Panc1 (cell line): Measurements from ENCODE around the gene IQCN.

Source experiments
- TF ChIP-seq, protein P1 (sequence below), 2 experiments: IDR thresholded peaks; 2 replicates each; pipeline ENCODE4 v1.6.1; 2011 to 2012; ENCODE audit warnings: low read depth in 2 of 2, control low read depth in 1 of 2, low read length in 1 of 2, mild to moderate bottlenecking in 1 of 2, moderate library complexity in 1 of 2; ENCODE audit not compliant: insufficient read depth in 1 of 2
- TF ChIP-seq, protein P2 (sequence below): fragments of 450-650 bp; IDR thresholded peaks from 2 replicates; pipeline ENCODE4 v1.5.1; 2017; ENCODE audit warnings: mild to moderate bottlenecking

DNA sequence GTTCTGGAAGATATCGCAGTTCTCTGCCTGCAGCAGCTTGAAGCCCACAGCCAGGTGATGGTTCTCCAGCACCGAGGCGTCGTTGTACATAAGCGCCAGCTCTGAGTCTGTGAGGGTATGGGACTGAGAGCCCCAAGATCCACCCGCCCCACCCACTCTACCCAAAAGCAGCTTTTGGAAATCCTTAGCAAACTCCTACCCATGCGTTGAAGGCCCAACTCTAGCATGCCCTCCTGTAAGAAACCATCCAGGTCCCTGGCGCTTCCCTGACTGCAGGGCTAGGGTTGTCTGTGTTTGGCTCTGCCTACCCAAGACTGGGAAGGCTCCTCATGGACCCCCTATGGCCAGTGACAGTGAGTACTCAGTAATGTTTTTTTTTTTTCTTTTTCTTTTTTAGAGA lies 57.5 kb downstream of the IQCN start:
- TF ChIP-seq, protein P1, sequence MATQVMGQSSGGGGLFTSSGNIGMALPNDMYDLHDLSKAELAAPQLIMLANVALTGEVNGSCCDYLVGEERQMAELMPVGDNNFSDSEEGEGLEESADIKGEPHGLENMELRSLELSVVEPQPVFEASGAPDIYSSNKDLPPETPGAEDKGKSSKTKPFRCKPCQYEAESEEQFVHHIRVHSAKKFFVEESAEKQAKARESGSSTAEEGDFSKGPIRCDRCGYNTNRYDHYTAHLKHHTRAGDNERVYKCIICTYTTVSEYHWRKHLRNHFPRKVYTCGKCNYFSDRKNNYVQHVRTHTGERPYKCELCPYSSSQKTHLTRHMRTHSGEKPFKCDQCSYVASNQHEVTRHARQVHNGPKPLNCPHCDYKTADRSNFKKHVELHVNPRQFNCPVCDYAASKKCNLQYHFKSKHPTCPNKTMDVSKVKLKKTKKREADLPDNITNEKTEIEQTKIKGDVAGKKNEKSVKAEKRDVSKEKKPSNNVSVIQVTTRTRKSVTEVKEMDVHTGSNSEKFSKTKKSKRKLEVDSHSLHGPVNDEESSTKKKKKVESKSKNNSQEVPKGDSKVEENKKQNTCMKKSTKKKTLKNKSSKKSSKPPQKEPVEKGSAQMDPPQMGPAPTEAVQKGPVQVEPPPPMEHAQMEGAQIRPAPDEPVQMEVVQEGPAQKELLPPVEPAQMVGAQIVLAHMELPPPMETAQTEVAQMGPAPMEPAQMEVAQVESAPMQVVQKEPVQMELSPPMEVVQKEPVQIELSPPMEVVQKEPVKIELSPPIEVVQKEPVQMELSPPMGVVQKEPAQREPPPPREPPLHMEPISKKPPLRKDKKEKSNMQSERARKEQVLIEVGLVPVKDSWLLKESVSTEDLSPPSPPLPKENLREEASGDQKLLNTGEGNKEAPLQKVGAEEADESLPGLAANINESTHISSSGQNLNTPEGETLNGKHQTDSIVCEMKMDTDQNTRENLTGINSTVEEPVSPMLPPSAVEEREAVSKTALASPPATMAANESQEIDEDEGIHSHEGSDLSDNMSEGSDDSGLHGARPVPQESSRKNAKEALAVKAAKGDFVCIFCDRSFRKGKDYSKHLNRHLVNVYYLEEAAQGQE (IDR thresholded peaks at IDR 0.05; ENCODE audit: insufficient read depth in 1 of 2, low read depth in 2 of 2, low read length in 1 of 2) = no peak
- TF ChIP-seq, protein P2, sequence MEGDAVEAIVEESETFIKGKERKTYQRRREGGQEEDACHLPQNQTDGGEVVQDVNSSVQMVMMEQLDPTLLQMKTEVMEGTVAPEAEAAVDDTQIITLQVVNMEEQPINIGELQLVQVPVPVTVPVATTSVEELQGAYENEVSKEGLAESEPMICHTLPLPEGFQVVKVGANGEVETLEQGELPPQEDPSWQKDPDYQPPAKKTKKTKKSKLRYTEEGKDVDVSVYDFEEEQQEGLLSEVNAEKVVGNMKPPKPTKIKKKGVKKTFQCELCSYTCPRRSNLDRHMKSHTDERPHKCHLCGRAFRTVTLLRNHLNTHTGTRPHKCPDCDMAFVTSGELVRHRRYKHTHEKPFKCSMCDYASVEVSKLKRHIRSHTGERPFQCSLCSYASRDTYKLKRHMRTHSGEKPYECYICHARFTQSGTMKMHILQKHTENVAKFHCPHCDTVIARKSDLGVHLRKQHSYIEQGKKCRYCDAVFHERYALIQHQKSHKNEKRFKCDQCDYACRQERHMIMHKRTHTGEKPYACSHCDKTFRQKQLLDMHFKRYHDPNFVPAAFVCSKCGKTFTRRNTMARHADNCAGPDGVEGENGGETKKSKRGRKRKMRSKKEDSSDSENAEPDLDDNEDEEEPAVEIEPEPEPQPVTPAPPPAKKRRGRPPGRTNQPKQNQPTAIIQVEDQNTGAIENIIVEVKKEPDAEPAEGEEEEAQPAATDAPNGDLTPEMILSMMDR = no peak
